Omental fat pad (tissue), 4 donors: Measurements from ENCODE around the gene KRT86. TPM values are rescaled to one million over a fixed set of nuclear protein-coding genes. Genes with fewer than 3 reads are reported as not detected.

ENCODE experiments used
- ATAC-seq: fragments of 150-250 bp; one replicate; pipeline ENCODE4 v1.9.1; 2016; ENCODE audit warnings: mild to moderate bottlenecking, moderate library complexity; ENCODE audit not compliant: low FRiP score
- DNase-seq: peaks from one replicate; pipeline ENCODE4 v3.0.0-alpha.2; 2019; ENCODE audit warnings: low spot score
- CTCF ChIP-seq, 3 donors: fragments of 450-650 bp; IDR thresholded peaks; one replicate each; pipeline ENCODE4 v1.5.1; 2016 to 2017; ENCODE audit warnings: antibody characterized with exemption in 3 of 3, mild to moderate bottlenecking in 3 of 3, moderate library complexity in 2 of 3
- total RNA-seq, 4 donors: library from RNA; depleted of rRNA; stranded (reverse); fragments of >200 nt; gene quantifications; one replicate each; pipeline ENCODE4 v1.1.0, GENCODE V29; 2016

The KRT86 gene
- total RNA-seq, 4 donors from 2014 or later: 0.37 TPM; not detected in 3

- no peak for ATAC-seq
- no peak for TF ChIP-seq CTCF (IDR thresholded peaks at IDR 0.05)
- DNase-seq: no peak
These were observed 31.7 kb downstream of the KRT86 start for GRCh38 chr12:52305921-52306705.

GRCh38 chr12:52306731-52307130, 32.3 kb downstream of the KRT86 start:
- DNase-seq: no peak
- TF ChIP-seq CTCF (IDR thresholded peaks at IDR 0.05): no peak

GRCh38 chr12:52307836-52308805, 33.7 kb downstream of the KRT86 start:
- ATAC-seq (peak; percentile 48), DNase-seq (no peak)
- no peak for TF ChIP-seq CTCF (IDR thresholded peaks at IDR 0.05)

More at GRCh38 chr12:52306731-52307130, 32.3 kb downstream of the KRT86 start:
- ATAC-seq: no peak

GRCh38 chr12:52308806-52309425, 34.5 kb downstream of the KRT86 start:
- ATAC-seq (no peak), DNase-seq (no peak)
- TF ChIP-seq CTCF (IDR thresholded peaks at IDR 0.05): no peak

- no peak for TF ChIP-seq CTCF (IDR thresholded peaks at IDR 0.05)
- ATAC-seq (no peak), DNase-seq (no peak)
These were observed 36.3 kb downstream of the KRT86 start for GRCh38 chr12:52310622-52311284.

- no peak for DNase-seq
- no peak for ATAC-seq
- TF ChIP-seq CTCF (IDR thresholded peaks at IDR 0.05): no peak
These were observed 36.8 kb downstream of the KRT86 start for GRCh38 chr12:52311285-52311648.
